Suppressor macrophage (primary cell): Measurements from ENCODE around the gene CACNA2D1.

Source experiments
- DNase-seq, 4 experiments: peaks; one replicate each; pipeline ENCODE4 v3.0.0-alpha.2; 2020 to 2022

CACNA2D1 gene

DNA sequence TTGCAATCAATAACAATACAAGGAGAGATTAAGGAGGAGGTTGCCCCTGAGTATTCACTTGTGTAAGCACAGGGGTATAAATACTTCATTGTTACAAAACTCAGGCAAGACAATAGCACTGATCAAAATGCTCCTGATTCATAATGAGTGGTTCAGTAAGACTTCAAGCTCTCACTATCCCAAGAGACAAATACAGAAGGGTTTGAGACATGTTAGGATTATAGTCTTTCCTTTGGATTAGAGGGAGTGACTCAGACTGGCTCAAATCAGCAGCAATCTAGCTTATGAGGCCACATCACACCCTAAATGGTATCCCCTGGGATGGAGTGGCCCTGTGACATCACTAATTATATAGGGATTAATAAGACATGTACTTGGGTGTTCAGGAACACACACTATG lies 506.5 kb downstream of the CACNA2D1 start:
- DNase-seq = no peak

- no peak for DNase-seq
Observed at GRCh38 chr7:81934596-81935301, 508.8 kb downstream of the CACNA2D1 start.

DNA sequence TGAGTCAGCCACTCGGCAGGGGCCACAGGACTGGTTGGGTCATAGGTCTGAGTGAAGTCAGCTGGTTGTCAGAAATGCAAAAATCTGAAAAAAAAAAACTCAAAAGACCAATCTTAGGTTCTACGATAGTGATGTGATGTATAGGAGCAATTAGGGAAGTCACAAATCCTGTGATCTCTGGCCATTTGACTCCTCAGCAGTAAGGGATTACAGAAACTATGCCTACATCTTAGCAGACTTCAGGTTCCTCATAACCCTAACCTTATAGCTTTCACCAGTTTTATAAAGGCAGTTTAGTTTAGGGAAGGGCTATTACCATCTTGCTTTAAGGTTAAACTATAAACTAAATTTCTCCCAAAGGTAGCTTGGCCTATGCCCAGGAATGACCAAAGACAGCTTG lies 510.6 kb downstream of the CACNA2D1 start:
- peak in 3 of 4 experiments; percentile 4 to 56 (median 56) for DNase-seq

- DNase-seq = no peak
Observed at GRCh38 chr7:81929386-81929785, 514.2 kb downstream of the CACNA2D1 start.

- DNase-seq = no peak
Observed at GRCh38 chr7:81926154-81926553, 517.4 kb downstream of the CACNA2D1 start.

DNA sequence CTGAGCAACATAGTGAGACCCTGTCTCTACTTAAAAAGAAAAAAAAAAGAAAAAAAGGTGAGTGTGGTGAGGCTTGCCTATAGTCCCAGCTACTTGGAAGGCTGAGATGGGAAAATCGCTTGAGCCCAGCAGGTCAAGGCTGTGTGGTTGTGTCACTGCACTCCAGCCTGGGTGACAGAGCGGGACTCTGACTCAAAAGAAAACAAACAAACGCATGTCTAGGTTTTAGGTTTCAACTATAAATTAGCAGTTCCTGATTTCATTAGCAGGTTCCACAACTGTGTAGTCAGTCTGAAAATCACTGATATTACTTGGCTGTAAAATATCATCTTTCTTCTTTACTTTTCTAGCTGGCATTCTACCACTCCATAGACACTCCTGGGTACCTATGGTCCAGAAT lies 518.0 kb downstream of the CACNA2D1 start:
- no peak for DNase-seq

GRCh38 chr7:81924494-81924893 lies 519.1 kb downstream of the CACNA2D1 start:
- DNase-seq = no peak

GRCh38 chr7:81919494-81919893 lies 524.1 kb downstream of the CACNA2D1 start:
- no peak for DNase-seq

DNA sequence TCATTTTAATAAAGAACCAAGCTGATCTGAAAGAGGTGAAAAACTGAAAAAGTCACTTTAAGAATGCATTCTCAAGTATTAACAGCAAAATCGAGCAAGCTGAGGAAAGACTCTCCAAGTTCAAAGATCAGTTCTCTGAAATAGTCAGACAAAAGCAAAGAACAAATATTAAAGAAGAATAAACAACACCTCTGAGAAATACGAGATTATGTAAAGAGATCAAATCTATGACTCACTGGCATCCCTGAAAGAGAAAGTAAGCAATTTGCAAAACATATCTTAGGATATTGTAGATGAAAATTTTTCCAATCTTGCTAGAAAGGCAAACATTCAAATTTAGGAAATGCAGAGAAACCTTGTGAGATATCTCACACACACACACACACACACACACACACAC lies 535.4 kb downstream of the CACNA2D1 start:
- DNase-seq = no peak

GRCh38 chr7:81903115-81903514 lies 540.5 kb downstream of the CACNA2D1 start:
- no peak for DNase-seq

DNA sequence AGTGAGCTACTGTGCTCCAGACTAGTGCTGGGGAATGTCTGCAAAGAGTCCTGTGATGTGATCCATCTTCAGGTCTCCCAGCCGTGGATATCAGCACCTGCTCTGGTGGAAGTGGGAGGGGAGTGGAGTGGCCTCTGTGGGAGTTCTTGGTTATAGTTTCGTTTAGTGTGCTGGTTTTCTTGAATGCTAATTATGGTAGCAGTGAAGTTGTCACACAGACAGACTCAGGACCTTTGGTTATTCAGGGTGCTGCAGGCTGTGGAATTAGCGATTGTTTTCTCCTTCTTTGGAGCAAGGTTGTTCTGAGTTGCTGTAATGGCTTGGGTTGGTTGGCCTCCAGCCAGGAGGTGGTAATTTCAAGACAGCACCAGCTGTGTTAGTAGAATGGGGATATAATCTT lies 541.0 kb downstream of the CACNA2D1 start:
- no peak for DNase-seq
